GM06990 (cell line): ENCODE results near the gene ADGRG2.

Experiments used
- DNase-seq: peaks from one replicate; pipeline ENCODE4 v3.0.0-alpha.2; 2011; ENCODE audit not compliant: insufficient read length; ENCODE audit errors: extremely low read depth
- H3K27me3 ChIP-seq: replicated peaks from 2 replicates; pipeline ENCODE4 v1.6.0; 2011; ENCODE audit warnings: low read length; ENCODE audit not compliant: control insufficient read depth, insufficient read depth
- H3K36me3 ChIP-seq: 2 replicates; pipeline ENCODE4 v1.5.1; 2011; ENCODE audit warnings: low read length; ENCODE audit not compliant: control insufficient read depth, insufficient read depth
- H3K4me3 ChIP-seq: replicated peaks from 2 replicates; pipeline ENCODE4 v1.5.1; 2011; ENCODE audit warnings: low read depth, mild to moderate bottlenecking, control low read depth, low read length
- CTCF ChIP-seq: IDR thresholded peaks from 2 replicates; pipeline ENCODE4 v1.5.1; 2011; ENCODE audit warnings: low read length, control low read depth, mild to moderate bottlenecking, inconsistent platforms; ENCODE audit not compliant: insufficient read depth, poor library complexity, severe bottlenecking

Gene ADGRG2

GRCh38 chrX:19046343-19047215 is 75.7 kb downstream of the ADGRG2 start:
- TF ChIP-seq CTCF, result no peak
- Histone ChIP-seq H3K27me3 (no peaks in the 10 kb centered on the region), H3K4me3 (no peak overlapping the region), H3K36me3 (no peaks in the 10 kb centered on the region)
- DNase-seq, result no peak

- no peaks in the 10 kb centered on the region for H3K27me3 ChIP-seq
- peak; percentile 36 for TF ChIP-seq CTCF
- no peak overlapping the region for H3K4me3 ChIP-seq
- DNase-seq, result no peak
- H3K36me3 ChIP-seq, result no peaks in the 10 kb centered on the region
These were observed 81.9 kb downstream of the ADGRG2 start for GRCh38 chrX:19040373-19040772.

GRCh38 chrX:19034025-19034424 is 88.2 kb downstream of the ADGRG2 start:
- Histone ChIP-seq H3K4me3 (no peak overlapping the region), H3K36me3 (no peaks in the 10 kb centered on the region), H3K27me3 (no peaks in the 10 kb centered on the region)
- DNase-seq, result no peak
- no peak for TF ChIP-seq CTCF

GRCh38 chrX:19030805-19031204 is 91.5 kb downstream of the ADGRG2 start:
- no peak for DNase-seq
- Histone ChIP-seq H3K36me3 (no peaks in the 10 kb centered on the region), H3K27me3 (no peaks in the 10 kb centered on the region), H3K4me3 (no peak overlapping the region)
- no peak for TF ChIP-seq CTCF

GRCh38 chrX:19028560-19028959 is 93.7 kb downstream of the ADGRG2 start:
- no peak for TF ChIP-seq CTCF
- no peak overlapping the region for H3K4me3 ChIP-seq
- no peak for DNase-seq
- H3K27me3 ChIP-seq, result no peaks in the 10 kb centered on the region
- no peaks in the 10 kb centered on the region for H3K36me3 ChIP-seq
